ENCODE results near the gene CCM2.

Gene CCM2

GRCh38 chr7:45000093-45001032 is at the start of gene CCM2:
Gene CCM2 (plus strand): TSS chr7:45000201. CDS start chr7:45000334, 133 bp downstream.
- DNase-seq (ENCODE audit: low read depth) = no peak

GRCh38 chr7:44953156-44953555 is 46.8 kb upstream of the CCM2 start:
- no peak for DNase-seq (ENCODE audit: low read depth)

GRCh38 chr7:44955733-44956132 is 44.3 kb upstream of the CCM2 start:
- no peak for DNase-seq (ENCODE audit: low read depth)

- no peak for DNase-seq (ENCODE audit: low read depth)
Observed at GRCh38 chr7:44956157-44956766, 43.7 kb upstream of the CCM2 start.

GRCh38 chr7:44958645-44959344 is 41.2 kb upstream of the CCM2 start:
- no peak for DNase-seq (ENCODE audit: low read depth)

GRCh38 chr7:44959433-44959951 is 40.5 kb upstream of the CCM2 start:
- DNase-seq (ENCODE audit: low read depth) = no peak

GRCh38 chr7:44960011-44960580 is 39.9 kb upstream of the CCM2 start:
- DNase-seq (ENCODE audit: low read depth) = no peak

GRCh38 chr7:44961844-44962482 is 38.0 kb upstream of the CCM2 start:
- DNase-seq (ENCODE audit: low read depth) = no peak

GRCh38 chr7:44962483-44963251 is 37.3 kb upstream of the CCM2 start:
- no peak for DNase-seq (ENCODE audit: low read depth)

GRCh38 chr7:44963364-44964290 is 36.4 kb upstream of the CCM2 start:
- no peak for DNase-seq (ENCODE audit: low read depth)

- no peak for DNase-seq (ENCODE audit: low read depth)
Observed at GRCh38 chr7:44964384-44964830, 35.6 kb upstream of the CCM2 start.

GRCh38 chr7:44964831-44965440 is 35.1 kb upstream of the CCM2 start:
- no peak for DNase-seq (ENCODE audit: low read depth)

- no peak for DNase-seq (ENCODE audit: low read depth)
Observed at GRCh38 chr7:44965441-44965903, 34.5 kb upstream of the CCM2 start.

- no peak for DNase-seq (ENCODE audit: low read depth)
Observed at GRCh38 chr7:44965937-44966730, 33.9 kb upstream of the CCM2 start.

GRCh38 chr7:44966731-44967538 is 33.1 kb upstream of the CCM2 start:
- no peak for DNase-seq (ENCODE audit: low read depth)

GRCh38 chr7:44967571-44968446 is 32.2 kb upstream of the CCM2 start:
- DNase-seq (ENCODE audit: low read depth) = no peak

All from stimulated activated CD8-positive, alpha-beta memory T cell treated with anti-CD3 and anti-CD28 coated beads, Interleukin-15, amount 100 ng/mL, for 1 hour (primary cell).